Vagina (tissue), 2 donors: ENCODE measurements around the gene MYO18A. TPM values are rescaled to one million over a fixed set of nuclear protein-coding genes. Genes with fewer than 3 reads are reported as not detected.

Experiments
- DNase-seq, 2 donors: peaks; one replicate each; pipeline ENCODE4 v3.0.0-alpha.2; 2017; ENCODE audit errors: extremely low spot score in 2 of 2
- H3K27ac ChIP-seq: fragments of 200-600 bp; sonication (generic); one replicate; pipeline ENCODE4 v1.5.1; 2019
- H3K27me3 ChIP-seq: fragments of 200-600 bp; sonication (generic); one replicate; pipeline ENCODE4 v1.5.1; 2019
- H3K36me3 ChIP-seq, 2 donors: fragments of 200-600 bp; sonication (generic); one replicate each; pipeline ENCODE4 v1.5.1; 2017 to 2019
- H3K4me1 ChIP-seq: fragments of 200-600 bp; sonication (generic); one replicate; pipeline ENCODE4 v1.5.1; 2019
- H3K4me3 ChIP-seq, 2 donors: fragments of 200-600 bp; sonication (generic); 1 replicate in 1 of 2; 2 replicates in 1 of 2; pipeline ENCODE4 v1.5.1; 2016 to 2019
- H3K9me3 ChIP-seq: fragments of 200-600 bp; sonication (generic); one replicate; pipeline ENCODE4 v1.5.1; 2019
- POLR2A ChIP-seq, 2 donors: fragments of 450-650 bp; IDR thresholded peaks; one replicate each; pipeline ENCODE4 v1.6.1; 2017; ENCODE audit warnings: antibody characterized with exemption in 2 of 2, mild to moderate bottlenecking in 2 of 2, moderate library complexity in 2 of 2
- POLR2AphosphoS5 ChIP-seq, 2 donors: sonication (generic); formaldehyde crosslinking; IDR thresholded peaks; one replicate each; pipeline ENCODE4 v1.9.0; 2017; ENCODE audit warnings: antibody characterized with exemption in 2 of 2, mild to moderate bottlenecking in 2 of 2, low read depth in 1 of 2; ENCODE audit not compliant: insufficient read depth in 1 of 2
- intact Hi-C: fragments of 100-400 bp; cut with DNase I; formaldehyde crosslinking; loops from one replicate; pipeline ENCODE4 v1.15.1; 2023
- total RNA-seq: library from RNA; depleted of rRNA; stranded (reverse); fragments of >200 nt; gene quantifications from one replicate; pipeline ENCODE4 v1.2.3, GENCODE V29; 2016
- TF ChIP-seq, protein P1 (sequence below), 3 experiments: fragments of 450-650 bp in 2 of 3; fragments of 200-600 bp in 1 of 3; sonication (generic) in 1 of 3; IDR thresholded peaks; one replicate each; pipeline ENCODE4 v1.5.1; 2017 to 2019; ENCODE audit warnings: antibody characterized with exemption in 3 of 3, mild to moderate bottlenecking in 2 of 3, moderate library complexity in 2 of 3

The MYO18A gene
- total RNA-seq, 1 donor from 2014 or later, result 70.7 TPM

DNA sequence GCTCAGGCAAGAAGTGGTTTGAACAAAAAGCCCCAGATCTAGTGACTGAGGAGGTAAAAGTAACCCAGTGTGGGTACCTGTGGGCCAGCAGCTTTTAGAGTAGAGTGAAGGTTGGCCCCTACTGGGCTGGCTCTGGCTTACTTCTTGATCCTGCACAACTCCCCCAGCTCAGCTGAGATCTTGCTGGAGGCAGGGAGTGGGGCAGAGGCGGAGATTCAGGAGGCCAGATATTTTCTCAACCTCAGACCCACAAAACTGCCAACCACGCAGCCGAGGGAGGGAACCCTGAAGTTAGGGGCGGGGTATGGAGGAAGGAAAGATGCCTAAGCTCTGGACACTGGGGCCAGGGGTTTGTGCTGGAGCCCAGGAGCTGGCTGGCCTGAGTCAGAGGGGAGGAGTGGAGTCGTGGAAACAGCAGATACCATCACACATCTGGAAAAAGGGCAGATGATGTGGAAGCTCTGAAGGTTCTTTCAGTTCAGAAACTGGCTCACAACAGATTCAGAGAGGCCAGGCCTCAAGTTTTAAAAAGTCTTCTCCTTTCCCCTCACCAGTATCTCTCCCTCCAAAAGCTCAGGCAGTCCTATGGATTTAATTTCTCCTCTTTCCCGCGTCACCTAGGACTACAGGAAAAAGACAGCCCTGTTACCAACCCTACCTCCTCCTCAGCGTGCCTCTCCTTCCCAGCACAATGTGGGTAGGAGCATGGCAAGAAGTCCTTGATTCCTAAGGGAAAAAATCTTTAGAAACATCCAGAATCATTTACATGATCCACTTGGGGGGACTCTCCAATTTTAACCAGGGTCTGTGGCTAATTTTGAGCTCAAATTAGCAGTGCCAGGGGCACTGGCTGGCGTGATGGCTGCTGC lies 48.1 kb downstream of the MYO18A start:
- H3K27ac ChIP-seq, result peak overlapping the region; percentile 73
- TF ChIP-seq, protein P1, sequence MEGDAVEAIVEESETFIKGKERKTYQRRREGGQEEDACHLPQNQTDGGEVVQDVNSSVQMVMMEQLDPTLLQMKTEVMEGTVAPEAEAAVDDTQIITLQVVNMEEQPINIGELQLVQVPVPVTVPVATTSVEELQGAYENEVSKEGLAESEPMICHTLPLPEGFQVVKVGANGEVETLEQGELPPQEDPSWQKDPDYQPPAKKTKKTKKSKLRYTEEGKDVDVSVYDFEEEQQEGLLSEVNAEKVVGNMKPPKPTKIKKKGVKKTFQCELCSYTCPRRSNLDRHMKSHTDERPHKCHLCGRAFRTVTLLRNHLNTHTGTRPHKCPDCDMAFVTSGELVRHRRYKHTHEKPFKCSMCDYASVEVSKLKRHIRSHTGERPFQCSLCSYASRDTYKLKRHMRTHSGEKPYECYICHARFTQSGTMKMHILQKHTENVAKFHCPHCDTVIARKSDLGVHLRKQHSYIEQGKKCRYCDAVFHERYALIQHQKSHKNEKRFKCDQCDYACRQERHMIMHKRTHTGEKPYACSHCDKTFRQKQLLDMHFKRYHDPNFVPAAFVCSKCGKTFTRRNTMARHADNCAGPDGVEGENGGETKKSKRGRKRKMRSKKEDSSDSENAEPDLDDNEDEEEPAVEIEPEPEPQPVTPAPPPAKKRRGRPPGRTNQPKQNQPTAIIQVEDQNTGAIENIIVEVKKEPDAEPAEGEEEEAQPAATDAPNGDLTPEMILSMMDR (IDR thresholded peaks at IDR 0.05), result no peak
- peak in 1 of 2 donors; percentile 38 for TF ChIP-seq POLR2AphosphoS5 (IDR thresholded peaks at IDR 0.05; ENCODE audit: insufficient read depth in 1 of 2, low read depth in 1 of 2)
- DNase-seq, result no peak
- no peak overlapping the region for H3K4me3 ChIP-seq
- H3K27me3 ChIP-seq, result no peaks in the 10 kb centered on the region
- peaks cover 0 to 12% of the 10 kb centered on the region in 2 donors for H3K36me3 ChIP-seq
- H3K9me3 ChIP-seq, result no peaks in the 10 kb centered on the region
- intact Hi-C loops, result no loop called here
- H3K4me1 ChIP-seq, result peaks cover 21% of the 10 kb centered on the region

DNA sequence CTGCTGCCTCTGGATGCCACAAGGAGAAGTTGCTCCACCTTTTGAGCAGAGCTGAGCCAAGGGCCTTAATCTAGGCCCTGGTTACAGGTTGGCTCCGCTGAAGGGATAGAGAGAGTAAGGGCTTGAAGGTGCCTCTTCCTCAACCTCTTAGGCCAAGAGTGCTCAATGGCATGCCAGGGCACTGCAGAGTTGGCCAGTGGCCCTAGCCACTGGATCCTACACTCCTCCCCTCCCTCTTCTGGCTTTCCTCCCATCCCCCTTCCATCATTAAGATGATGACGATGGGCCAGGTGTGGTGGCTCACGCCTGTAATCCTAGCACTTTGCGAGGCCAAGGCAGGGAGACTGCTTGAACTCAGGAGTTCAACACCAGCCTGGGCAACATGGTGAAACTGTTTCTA lies 50.5 kb downstream of the MYO18A start:
- H3K9me3 ChIP-seq, result no peaks in the 10 kb centered on the region
- DNase-seq, result no peak
- TF ChIP-seq, protein P1 (IDR thresholded peaks at IDR 0.05), result no peak
- no peak for TF ChIP-seq POLR2AphosphoS5 (IDR thresholded peaks at IDR 0.05; ENCODE audit: insufficient read depth in 1 of 2, low read depth in 1 of 2)
- no peak for TF ChIP-seq POLR2A (IDR thresholded peaks at IDR 0.05)
- no peaks in the 10 kb centered on the region for H3K27me3 ChIP-seq
- peaks cover 0 to 8% of the 10 kb centered on the region in 2 donors for H3K36me3 ChIP-seq
- no peak overlapping the region for H3K27ac ChIP-seq
- peaks cover 28% of the 10 kb centered on the region for H3K4me1 ChIP-seq
- H3K4me3 ChIP-seq, result no peak overlapping the region
- intact Hi-C loops, result no loop called here

DNA sequence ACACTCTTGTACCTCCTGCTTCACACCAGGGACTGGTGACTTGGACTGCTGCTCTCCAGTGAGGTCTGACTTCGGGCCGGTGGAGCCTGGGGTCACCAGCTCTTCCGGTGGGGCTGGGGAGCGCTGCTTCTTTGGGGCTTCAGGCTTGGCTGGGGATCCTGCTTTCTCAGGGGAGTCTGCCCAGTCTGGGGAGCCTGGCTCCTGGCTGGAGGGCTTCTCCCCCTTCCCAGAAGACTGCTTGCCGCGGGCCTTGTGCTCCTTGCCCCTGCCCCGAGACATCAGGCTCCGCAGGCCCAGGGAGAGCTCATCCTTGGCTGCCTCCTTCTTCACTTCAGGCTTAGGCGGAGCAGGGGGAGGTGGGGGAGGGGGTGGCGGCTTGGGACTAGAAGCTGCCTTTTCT lies 52.4 kb downstream of the MYO18A start:
- TF ChIP-seq, protein P1 (IDR thresholded peaks at IDR 0.05), result no peak
- TF ChIP-seq POLR2A (IDR thresholded peaks at IDR 0.05) (no peak), POLR2AphosphoS5 (IDR thresholded peaks at IDR 0.05; ENCODE audit: insufficient read depth in 1 of 2, low read depth in 1 of 2) (no peak)
- no peaks in the 10 kb centered on the region for H3K9me3 ChIP-seq
- peaks cover 21% of the 10 kb centered on the region for H3K4me1 ChIP-seq
- no peak overlapping the region for H3K27ac ChIP-seq
- DNase-seq, result no peak
- no peaks in the 10 kb centered on the region for H3K27me3 ChIP-seq
- H3K36me3 ChIP-seq, result peaks cover 0 to 8% of the 10 kb centered on the region in 2 donors
- intact Hi-C loops, result no loop called here
- no peak overlapping the region for H3K4me3 ChIP-seq

DNA sequence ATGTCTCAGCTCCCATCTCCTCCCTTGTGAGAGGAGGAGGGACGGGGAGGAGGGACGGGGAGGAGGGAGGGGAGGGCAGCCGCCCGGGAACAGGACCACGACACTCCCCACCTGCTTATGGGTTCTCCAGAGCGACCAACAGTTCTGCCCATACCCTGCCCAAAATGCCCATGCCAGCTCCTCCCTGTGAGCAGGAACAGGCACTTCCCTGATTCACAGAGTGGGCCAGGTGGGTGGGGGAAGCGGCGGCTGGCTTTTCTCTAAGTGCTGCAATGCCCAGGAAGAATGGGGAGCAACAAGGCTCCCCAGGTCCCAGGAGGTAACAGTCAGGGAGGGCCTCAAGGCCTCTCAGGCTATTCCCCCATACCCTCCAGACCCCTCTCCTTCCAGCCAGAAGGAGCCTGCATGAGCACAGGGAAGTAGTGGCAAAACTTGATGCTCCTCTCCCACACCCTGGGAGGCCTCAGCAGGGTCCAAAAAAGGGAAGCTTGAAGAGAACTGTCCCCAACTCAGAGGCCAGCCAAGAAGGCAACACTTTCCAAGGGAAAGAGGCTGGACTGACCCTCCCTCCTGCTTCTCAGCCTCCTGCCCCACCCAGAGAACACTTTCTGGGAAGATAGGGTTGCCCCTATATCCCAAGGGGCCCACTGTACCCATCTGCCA lies 53.8 kb downstream of the MYO18A start:
- intact Hi-C loops, result no loop called here

More for the DNA sequence above, 53.8 kb downstream of the MYO18A start:
- H3K36me3 ChIP-seq, result peaks cover 0 to 16% of the 10 kb centered on the region in 2 donors
- peaks cover 15% of the 10 kb centered on the region for H3K4me1 ChIP-seq
- DNase-seq, result no peak
- H3K4me3 ChIP-seq, result no peak overlapping the region
- no peaks in the 10 kb centered on the region for H3K27me3 ChIP-seq
- H3K9me3 ChIP-seq, result no peaks in the 10 kb centered on the region
- no peak overlapping the region for H3K27ac ChIP-seq
- TF ChIP-seq POLR2A (IDR thresholded peaks at IDR 0.05) (no peak), POLR2AphosphoS5 (IDR thresholded peaks at IDR 0.05; ENCODE audit: insufficient read depth in 1 of 2, low read depth in 1 of 2) (no peak)
- TF ChIP-seq, protein P1 (IDR thresholded peaks at IDR 0.05), result no peak
